22Rv1 (cell line): ENCODE data around the gene KIAA1549.

Experiments
- CTCF ChIP-seq: fragments of 450-650 bp; IDR thresholded peaks from 2 replicates; pipeline ENCODE4 v1.5.1; 2017; ENCODE audit warnings: mild to moderate bottlenecking
- ZFX ChIP-seq: fragments of 450-650 bp; IDR thresholded peaks from 2 replicates; pipeline ENCODE4 v1.6.1; 2017; ENCODE audit warnings: antibody characterized with exemption, borderline replicate concordance

DNA sequence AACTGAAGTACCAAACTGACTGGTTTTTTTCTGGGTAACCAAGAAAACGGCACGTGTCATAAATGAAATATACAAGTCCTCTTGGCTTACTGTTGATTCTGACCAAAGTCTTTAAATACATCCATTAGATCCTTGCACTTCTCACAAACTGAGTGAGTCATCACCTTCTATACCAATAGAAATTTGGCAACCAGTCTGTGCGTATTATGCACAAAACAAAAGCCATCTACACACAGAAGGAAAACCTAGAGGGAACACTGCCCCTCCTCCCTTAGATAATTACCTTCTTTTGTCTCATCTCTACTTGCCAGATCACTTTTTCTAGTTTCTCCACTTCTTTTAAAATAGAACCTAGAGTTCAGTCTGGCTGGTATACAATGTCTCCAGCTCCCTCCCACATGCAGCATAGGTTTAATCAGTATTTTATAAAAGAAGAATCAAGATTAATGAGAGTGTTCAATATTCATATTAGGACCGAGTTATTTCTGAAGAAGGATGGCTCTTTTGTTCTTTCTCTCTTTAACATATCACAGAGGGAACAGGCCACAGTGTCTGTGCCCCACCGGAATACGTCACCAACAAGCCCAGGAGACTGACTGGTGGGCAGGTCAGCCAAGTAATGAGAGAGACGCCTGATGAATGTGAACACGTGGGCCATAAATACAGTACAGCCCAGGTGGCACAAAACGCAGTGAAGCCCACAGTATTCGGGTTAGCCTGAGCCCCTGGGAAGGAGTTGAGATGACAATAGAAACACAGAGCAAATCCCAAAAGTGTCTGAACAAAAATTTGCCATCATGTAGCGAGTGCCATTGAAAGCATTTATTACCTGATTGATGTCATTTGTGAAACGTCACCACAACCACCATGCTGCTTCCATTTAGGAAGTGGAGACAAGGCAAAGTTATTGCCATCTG is 91.3 kb downstream of the KIAA1549 start:
- no peak for TF ChIP-seq CTCF
- no peak for TF ChIP-seq ZFX
